GM20000 (cell line): ENCODE results near the gene DCAF4L1.
A peak's percentile ranks its signal among the peaks of the same experiment; 100 is the strongest.

Experiments
- DNase-seq: peaks from one replicate; pipeline ENCODE4 v3.0.0; 2012; ENCODE audit warnings: low spot score
- TF ChIP-seq, protein P1 (sequence below): IDR thresholded peaks from 2 replicates; pipeline ENCODE4 v1.5.1; 2012; ENCODE audit warnings: mild to moderate bottlenecking, control low read depth; ENCODE audit errors: extremely low read depth, missing control alignments

The DCAF4L1 gene

DNA sequence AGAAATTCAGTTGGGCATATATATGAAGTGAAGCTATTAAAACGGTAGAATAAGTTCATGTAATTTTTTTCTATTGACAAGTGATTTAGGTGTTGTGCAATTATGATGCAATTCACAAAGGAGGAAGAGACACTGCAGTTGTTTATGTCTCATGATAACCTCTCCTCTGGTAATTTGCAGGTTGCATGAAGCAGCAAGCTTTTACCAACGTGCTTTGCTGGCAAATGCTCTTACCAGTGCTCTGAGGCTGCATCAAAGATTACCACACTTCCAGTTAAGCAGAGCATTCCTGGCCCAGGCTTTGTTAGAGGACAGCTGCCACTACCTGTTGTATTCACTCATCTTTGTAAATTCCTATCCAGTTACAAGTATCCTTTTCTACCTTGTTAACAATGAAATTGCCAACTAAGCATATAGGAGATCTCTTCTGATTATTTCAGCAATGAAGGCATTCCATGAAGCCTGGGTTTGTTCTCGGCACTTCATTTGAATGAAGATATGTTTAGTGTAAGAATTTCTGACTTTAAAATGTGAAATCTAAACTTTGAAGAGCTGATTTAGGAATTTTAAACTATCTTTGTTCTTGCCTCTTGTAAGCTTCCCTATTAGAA, 42.4 kb upstream of the DCAF4L1 start:
- no peak for DNase-seq
- TF ChIP-seq, protein P1, sequence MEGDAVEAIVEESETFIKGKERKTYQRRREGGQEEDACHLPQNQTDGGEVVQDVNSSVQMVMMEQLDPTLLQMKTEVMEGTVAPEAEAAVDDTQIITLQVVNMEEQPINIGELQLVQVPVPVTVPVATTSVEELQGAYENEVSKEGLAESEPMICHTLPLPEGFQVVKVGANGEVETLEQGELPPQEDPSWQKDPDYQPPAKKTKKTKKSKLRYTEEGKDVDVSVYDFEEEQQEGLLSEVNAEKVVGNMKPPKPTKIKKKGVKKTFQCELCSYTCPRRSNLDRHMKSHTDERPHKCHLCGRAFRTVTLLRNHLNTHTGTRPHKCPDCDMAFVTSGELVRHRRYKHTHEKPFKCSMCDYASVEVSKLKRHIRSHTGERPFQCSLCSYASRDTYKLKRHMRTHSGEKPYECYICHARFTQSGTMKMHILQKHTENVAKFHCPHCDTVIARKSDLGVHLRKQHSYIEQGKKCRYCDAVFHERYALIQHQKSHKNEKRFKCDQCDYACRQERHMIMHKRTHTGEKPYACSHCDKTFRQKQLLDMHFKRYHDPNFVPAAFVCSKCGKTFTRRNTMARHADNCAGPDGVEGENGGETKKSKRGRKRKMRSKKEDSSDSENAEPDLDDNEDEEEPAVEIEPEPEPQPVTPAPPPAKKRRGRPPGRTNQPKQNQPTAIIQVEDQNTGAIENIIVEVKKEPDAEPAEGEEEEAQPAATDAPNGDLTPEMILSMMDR, result no peak

DNA sequence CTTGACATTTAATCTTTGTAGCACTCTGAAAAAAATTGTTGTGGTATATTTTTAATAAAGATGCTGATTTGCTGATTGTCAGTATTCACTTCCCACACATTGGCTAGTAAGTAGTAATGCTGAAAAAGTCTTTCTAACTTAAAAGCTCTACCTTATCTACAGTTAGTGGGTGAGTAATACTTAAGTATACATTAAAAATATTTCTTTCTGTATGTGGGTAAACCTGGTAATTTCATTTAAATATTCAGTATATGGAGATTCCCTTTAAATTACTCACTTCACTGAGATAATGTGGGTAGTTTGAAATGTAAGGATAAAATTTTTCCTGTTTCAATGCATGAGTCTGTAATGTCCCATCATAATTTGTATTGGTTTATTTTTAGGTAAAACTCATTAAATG, 40.7 kb upstream of the DCAF4L1 start:
- DNase-seq, result no peak

DNA sequence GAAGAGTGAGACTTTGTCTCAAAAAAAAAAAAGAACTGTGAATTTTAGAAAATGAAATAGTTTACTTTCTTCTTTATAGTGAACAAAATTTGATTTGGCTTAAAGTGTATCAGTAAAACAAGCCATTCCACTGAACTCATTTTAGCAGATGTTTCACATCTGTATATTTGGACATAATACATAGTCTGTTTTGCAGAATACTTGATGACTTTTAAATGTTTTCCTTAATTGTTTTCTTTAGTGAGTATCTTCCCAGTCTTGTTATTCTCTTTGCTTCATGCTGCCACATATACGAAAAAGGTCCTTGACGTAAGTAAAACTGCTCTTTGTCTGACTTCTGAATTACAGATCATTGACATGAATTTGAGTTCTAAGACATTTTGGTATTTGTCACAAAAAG, 38.0 kb upstream of the DCAF4L1 start:
- no peak for DNase-seq

More for the DNA sequence above, 40.7 kb upstream of the DCAF4L1 start:
- TF ChIP-seq, protein P1, result no peak

DNA sequence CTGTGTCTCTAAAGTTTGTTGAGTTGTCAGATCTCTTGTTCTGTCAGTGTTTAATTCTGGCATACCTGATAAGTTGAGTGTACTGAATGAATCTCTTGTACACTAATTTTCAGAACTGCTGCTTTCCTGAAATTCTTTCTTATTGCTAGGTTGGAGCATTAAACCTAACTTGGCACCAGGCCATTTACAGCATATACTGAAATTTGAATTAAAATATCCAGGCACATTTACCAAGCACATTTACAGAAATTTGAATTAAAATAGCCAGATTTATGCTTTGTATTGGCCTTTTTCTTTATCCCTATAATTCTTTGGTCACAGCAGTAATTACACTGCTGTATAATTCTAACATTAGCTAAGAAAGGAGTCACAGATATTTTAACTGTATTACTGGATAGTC, 37.5 kb upstream of the DCAF4L1 start:
- TF ChIP-seq, protein P1, result no peak
- DNase-seq, result no peak

More for the DNA sequence above, 38.0 kb upstream of the DCAF4L1 start:
- TF ChIP-seq, protein P1, result no peak

DNA sequence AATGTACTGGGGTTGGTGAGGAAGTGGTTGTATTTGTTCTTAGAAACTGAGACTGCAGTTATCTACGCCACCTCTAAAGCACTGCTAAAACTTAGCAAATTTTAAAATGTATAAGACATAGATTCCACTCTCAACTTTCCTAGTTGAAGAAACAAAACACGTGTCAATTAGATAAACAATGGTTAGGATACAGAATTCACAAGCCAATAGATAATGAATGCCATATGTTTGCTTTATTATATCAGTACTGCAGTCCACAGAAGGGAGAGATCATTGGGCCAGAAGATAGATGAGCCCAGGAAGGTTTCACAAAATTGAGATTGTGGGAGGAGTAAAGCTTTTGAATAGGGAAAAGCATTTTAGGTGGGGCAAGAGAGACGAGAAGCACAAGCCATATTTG, 32.0 kb upstream of the DCAF4L1 start:
- TF ChIP-seq, protein P1, result no peak
- no peak for DNase-seq

DNA sequence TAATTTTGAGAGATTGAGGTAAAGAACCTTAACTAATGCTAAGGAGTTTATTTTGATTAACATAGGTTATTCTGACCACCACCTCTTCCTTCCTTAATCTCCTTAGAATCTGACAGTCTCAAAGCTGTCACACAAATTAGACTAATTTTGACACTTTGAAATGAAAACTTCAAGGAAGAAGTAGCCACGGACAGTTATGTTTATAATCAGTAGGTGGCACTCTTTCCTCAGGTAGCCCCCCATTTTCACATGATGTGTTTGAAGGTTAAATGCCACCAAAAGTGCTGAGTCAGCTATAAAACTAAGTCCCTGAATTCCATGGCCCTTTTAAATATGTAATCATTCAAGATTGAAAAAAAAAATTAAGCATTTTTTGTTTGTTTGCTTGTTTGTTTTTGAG, 23.9 kb upstream of the DCAF4L1 start:
- DNase-seq, result peak; percentile 42
- TF ChIP-seq, protein P1, result peak; percentile 25

DNA sequence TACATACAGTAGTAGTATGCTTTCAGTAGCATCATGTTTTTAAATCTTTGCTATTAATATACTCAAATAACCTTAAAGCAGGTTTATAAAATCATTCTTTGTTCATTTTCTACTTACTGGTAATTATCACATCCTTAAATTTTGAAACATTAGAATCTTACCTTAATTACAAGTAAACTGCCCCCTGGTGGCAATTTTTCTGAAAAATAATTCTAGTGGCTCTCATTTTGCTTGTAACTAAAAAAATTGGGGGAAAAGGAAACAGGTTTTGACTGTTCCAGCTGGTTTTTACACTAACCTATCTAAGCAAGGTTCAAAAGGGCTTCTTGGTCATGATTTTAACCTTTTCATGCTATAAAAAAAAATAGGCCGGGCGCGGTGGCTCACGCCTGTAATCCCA, 18.5 kb upstream of the DCAF4L1 start:
- DNase-seq, result no peak
- TF ChIP-seq, protein P1, result no peak
